Measurements from ENCODE around the gene MAEL. TPM values are rescaled to one million over a fixed set of nuclear protein-coding genes. Genes with fewer than 3 reads are reported as not detected.

Gene MAEL
- total and polyA plus RNA-seq, 2 experiments from 2014 or later = 0.45 TPM; not detected in 1

DNA sequence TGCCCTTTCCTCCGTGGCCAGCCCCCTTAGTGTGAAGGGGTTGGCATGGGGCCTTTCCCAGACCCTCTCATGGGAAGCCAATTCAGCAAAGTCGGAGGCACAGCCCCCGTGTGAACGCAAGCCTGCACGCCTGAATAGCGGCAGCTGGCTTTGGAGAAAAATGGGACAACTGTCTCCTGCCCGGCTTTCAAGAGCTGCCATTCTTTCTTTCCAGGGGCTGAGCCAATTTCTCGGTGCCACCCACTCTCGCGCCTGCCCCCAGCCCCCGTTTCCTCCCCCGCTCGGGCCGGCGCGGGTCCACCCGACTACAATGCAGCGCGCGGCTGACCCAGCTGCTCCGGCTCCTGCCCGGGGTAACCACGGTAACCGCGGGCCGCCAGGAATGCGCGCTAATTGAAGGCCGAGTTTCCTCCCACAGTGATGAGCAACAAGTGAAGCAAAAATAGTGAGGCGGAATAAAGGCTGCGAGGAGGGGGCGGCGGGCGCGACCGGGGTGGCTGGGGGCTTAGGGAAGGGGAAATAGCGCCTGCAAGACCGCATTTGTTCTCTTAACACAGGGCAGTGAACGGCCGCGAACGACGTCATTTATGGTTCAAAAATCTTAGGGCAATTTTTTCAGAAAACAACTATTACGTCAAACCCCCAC is 41.6 kb upstream of the MAEL start:
- no peaks in the 10 kb centered on the region for H3K9me2 ChIP-seq (replicated peaks; ENCODE audit: insufficient read depth)
- H3K36me3 ChIP-seq (replicated peaks; ENCODE audit: insufficient read depth, low read depth) = no peaks in the 10 kb centered on the region
- 10% methylated on average over 41 of the region's 44 CpGs for WGBS (ENCODE audit: low lambda C conversion rate, missing lambda C conversion rate)
- H3K4me3 ChIP-seq = no peak overlapping the region
- H3K79me2 ChIP-seq = no peaks in the 10 kb centered on the region
- DNase-seq (ENCODE audit: low spot score) = peak; percentile 57
- no peaks in the 10 kb centered on the region for H3K4me1 ChIP-seq (ENCODE audit: insufficient read depth)
- peak overlapping the region; percentile 75 for H3K4me2 ChIP-seq
- H2AFZ ChIP-seq = no peak overlapping the region
- TF ChIP-seq, protein P1, sequence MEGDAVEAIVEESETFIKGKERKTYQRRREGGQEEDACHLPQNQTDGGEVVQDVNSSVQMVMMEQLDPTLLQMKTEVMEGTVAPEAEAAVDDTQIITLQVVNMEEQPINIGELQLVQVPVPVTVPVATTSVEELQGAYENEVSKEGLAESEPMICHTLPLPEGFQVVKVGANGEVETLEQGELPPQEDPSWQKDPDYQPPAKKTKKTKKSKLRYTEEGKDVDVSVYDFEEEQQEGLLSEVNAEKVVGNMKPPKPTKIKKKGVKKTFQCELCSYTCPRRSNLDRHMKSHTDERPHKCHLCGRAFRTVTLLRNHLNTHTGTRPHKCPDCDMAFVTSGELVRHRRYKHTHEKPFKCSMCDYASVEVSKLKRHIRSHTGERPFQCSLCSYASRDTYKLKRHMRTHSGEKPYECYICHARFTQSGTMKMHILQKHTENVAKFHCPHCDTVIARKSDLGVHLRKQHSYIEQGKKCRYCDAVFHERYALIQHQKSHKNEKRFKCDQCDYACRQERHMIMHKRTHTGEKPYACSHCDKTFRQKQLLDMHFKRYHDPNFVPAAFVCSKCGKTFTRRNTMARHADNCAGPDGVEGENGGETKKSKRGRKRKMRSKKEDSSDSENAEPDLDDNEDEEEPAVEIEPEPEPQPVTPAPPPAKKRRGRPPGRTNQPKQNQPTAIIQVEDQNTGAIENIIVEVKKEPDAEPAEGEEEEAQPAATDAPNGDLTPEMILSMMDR (IDR thresholded peaks at IDR 0.05; ENCODE audit: poor library complexity) = no peak
- TF ChIP-seq EZH2 (IDR thresholded peaks at IDR 0.05; ENCODE audit: borderline replicate concordance) = peak; percentile 51
- no peak for TF ChIP-seq EZH2phosphoT487 (IDR thresholded peaks at IDR 0.05; ENCODE audit: low read depth, severe bottlenecking, unreplicated experiment)
- H3K27me3 ChIP-seq = peaks cover 61% of the 10 kb centered on the region
- H3K9me3 ChIP-seq (ENCODE audit: low read depth) = no peaks in the 10 kb centered on the region
- H4K20me1 ChIP-seq (ENCODE audit: insufficient read depth, poor library complexity, severe bottlenecking) = no peaks in the 10 kb centered on the region
- no peak overlapping the region for H3K27ac ChIP-seq

DNA sequence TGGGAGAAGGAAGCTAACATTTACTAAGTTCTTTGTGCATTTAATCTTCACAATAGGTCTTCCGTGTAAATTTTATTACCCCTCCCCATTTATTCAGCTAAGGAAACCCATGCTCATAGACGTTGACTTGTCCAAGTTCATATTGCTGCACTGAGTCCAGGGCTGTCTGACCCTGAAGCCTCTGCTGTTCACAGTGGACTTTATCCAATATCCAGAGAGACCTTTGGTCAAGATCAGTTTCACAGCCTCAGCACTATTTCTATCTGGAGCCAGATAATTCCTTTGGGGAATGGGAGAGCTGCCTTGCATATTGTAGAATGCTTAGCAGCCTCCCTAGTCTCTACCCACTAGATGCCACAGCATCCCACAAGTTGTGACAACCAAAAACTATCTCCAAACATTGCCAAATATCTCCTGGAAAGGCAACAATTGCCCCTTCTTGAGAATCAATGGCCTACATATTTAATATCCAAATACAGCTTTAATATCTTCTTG is 40.2 kb upstream of the MAEL start:
- Histone ChIP-seq H3K9me2 (replicated peaks; ENCODE audit: insufficient read depth) (no peaks in the 10 kb centered on the region), H3K9me3 (ENCODE audit: low read depth) (no peaks in the 10 kb centered on the region), H3K4me2 (no peak overlapping the region), H3K79me2 (no peaks in the 10 kb centered on the region), H3K4me1 (ENCODE audit: insufficient read depth) (no peaks in the 10 kb centered on the region), H3K27ac (no peak overlapping the region), H3K4me3 (no peak overlapping the region), H2AFZ (no peak overlapping the region), H3K27me3 (peaks cover 66% of the 10 kb centered on the region), H3K36me3 (replicated peaks; ENCODE audit: insufficient read depth, low read depth) (no peaks in the 10 kb centered on the region), H4K20me1 (ENCODE audit: insufficient read depth, poor library complexity, severe bottlenecking) (no peaks in the 10 kb centered on the region)
- no peak for TF ChIP-seq EZH2phosphoT487 (IDR thresholded peaks at IDR 0.05; ENCODE audit: low read depth, severe bottlenecking, unreplicated experiment)
- TF ChIP-seq, protein P1 (IDR thresholded peaks at IDR 0.05; ENCODE audit: poor library complexity) = no peak
- no peak for TF ChIP-seq EZH2 (IDR thresholded peaks at IDR 0.05; ENCODE audit: borderline replicate concordance)
- 93% methylated on average over 2 of the region's 2 CpGs for WGBS (ENCODE audit: low lambda C conversion rate, missing lambda C conversion rate)
- no peak for DNase-seq (ENCODE audit: low spot score)

DNA sequence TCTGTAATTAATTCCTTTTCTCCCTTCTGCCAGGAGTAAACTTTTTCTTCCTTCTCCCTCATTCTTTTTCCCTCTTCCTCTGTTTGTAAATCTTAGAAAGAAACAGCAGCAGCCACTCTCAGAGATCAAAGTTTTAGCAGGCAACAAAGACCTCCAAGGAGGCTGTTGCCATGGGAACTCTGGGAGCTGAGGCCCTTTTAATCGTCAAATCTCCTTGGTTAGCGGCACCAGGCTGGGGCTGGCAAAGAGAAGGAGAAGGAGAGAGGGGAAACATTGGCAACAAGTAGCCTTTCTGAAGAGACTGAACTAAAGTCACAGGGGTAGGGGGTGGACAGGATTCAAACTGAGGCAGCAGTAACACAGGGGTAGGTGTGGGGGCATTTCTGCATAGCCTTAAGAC is 38.9 kb upstream of the MAEL start:
- Histone ChIP-seq H3K79me2 (no peaks in the 10 kb centered on the region), H3K4me1 (ENCODE audit: insufficient read depth) (no peaks in the 10 kb centered on the region), H4K20me1 (ENCODE audit: insufficient read depth, poor library complexity, severe bottlenecking) (no peaks in the 10 kb centered on the region), H3K9me2 (replicated peaks; ENCODE audit: insufficient read depth) (no peaks in the 10 kb centered on the region), H3K4me3 (no peak overlapping the region), H3K27ac (no peak overlapping the region), H3K27me3 (peaks cover 56% of the 10 kb centered on the region), H3K4me2 (no peak overlapping the region), H3K9me3 (ENCODE audit: low read depth) (no peaks in the 10 kb centered on the region), H2AFZ (no peak overlapping the region), H3K36me3 (replicated peaks; ENCODE audit: insufficient read depth, low read depth) (no peaks in the 10 kb centered on the region)
- 30% methylated on average over 2 of the region's 2 CpGs for WGBS (ENCODE audit: low lambda C conversion rate, missing lambda C conversion rate)
- no peak for TF ChIP-seq EZH2phosphoT487 (IDR thresholded peaks at IDR 0.05; ENCODE audit: low read depth, severe bottlenecking, unreplicated experiment)
- no peak for TF ChIP-seq EZH2 (IDR thresholded peaks at IDR 0.05; ENCODE audit: borderline replicate concordance)
- TF ChIP-seq, protein P1 (IDR thresholded peaks at IDR 0.05; ENCODE audit: poor library complexity) = no peak
- DNase-seq (ENCODE audit: low spot score) = no peak
